ENCODE results near the gene TMEM14C.
"Not testable (repeated sequence)": the region's sequence is repeated elsewhere in the genome, so short reads cannot be mapped to it uniquely, and the experiment has no call there.

TMEM14C gene

GRCh38 chr6:10720265-10720959, 2.5 kb upstream of the TMEM14C start:
- DNase-seq, result peak; percentile 44
- in situ Hi-C loops (cut with HindIII; ENCODE audit: low pct_ligation_motif_present, low pct_unique_long_range_greater_than_20kb, low sequenced_read_pairs), result no loop called here

DNA sequence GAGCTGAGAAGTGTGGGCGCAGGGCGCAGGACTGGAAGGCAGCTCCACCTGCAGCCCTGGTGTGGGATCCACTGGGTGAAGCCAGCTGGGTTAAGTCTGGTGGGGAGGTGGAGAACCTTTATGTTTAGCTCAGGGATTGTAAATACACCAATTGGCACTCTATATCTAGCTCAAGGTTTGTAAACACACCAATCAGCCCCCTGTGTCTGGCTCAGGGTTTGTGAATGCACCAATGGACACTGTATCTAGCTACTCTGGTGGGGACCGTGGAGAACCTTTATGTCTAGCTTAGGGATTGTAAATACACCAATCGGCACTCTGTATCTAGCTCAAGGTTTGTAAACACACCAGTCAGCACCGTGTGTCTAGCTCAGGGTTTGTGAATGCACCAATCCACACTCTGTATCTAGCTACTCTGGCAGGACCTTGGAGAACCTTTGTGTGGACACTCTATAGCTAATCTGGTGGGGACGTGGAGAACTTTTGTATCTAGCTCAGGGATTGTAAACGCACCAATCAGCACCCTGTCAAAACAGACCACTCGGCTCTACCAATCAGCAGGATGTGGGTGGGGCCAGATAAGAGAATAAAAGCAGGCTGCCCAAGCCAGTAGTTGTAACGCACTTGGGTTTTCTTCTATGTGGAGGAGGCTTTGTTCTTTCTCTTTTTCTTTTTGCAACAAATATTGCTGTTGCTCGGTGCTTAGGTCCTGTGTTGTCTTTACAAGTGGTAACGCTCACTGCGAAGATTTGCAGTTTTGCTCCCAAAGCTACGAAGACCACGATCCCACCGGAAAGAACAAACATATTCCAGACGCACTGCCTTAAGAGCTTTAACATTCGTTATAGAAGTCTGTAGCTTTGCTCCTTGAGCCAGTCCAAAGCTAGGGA, 1.7 kb upstream of the TMEM14C start:
- peak; percentile 61 for DNase-seq
- in situ Hi-C loops (cut with HindIII; ENCODE audit: low pct_ligation_motif_present, low pct_unique_long_range_greater_than_20kb, low sequenced_read_pairs), result not testable (repeated sequence)

DNA sequence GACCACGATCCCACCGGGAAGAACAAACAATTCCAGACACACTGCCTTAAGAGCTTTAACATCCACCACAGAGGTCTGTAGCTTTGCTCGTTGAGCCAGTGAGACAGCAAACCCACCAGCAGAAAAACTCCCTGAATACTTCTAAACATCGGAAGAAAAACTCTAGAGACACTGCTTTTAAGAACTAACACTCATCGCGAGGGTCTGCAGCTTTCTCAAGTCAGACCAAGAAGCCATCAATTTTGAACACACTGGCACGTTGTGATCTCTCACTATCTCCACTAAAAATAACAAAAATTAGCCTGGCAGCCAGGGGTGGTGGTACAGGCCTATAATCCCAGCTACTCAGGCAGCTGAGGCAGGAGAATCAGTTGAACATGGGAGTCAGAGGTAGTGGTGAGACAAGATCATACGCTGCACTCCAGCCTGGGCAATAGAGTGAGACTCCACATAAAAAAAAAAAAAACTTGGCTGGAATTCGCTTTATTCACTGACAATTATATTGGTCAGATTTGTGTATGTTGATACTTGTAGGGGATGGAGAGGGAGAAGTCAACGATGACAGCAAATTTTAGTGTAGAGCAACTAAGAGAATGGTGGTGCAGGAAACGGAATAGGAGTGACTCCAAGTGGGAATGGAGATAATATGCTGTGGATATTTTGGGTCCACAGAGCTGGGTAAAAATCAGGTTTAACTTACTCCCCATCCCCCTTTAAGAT, 860 bp upstream of the TMEM14C start:
- in situ Hi-C loops (cut with HindIII; ENCODE audit: low pct_ligation_motif_present, low pct_unique_long_range_greater_than_20kb, low sequenced_read_pairs), result no loop called here
- no peak for DNase-seq

DNA sequence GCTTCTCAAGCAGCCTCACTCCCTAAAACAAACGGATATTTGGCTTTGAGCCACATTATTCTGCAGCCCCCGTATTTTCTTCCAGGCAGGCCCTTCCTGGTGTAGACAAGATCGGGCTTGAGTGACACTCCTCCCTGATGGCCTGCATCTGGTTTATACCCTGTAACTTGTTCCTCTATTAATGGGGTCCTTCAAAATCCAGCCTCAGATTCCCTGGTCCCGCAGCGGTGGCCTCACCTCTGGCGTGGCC, 375 bp upstream of the TMEM14C start:
- in situ Hi-C loops (cut with HindIII; ENCODE audit: low pct_ligation_motif_present, low pct_unique_long_range_greater_than_20kb, low sequenced_read_pairs), result no loop called here
- DNase-seq, result no peak

DNA sequence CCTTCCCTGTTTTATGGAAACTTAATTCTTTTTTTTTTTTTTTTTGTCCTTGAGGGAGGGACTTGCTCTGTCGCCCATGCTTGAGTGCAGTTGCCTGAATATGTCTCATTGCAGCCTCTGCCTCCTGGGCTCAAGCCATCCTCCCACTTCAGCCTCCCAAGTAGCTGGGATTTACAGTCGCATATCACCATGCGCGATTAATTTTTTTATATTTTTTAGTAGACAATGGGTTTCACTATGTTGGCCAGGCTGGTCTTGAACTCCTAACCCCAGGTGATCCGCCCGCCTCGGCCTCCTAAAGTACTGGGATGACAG, 654 bp downstream of the TMEM14C start:
- peak; percentile 28 for DNase-seq
- in situ Hi-C loops (cut with HindIII; ENCODE audit: low pct_ligation_motif_present, low pct_unique_long_range_greater_than_20kb, low sequenced_read_pairs), result no loop called here

- in situ Hi-C loops (cut with HindIII; ENCODE audit: low pct_ligation_motif_present, low pct_unique_long_range_greater_than_20kb, low sequenced_read_pairs), result no loop called here
- DNase-seq, result no peak
These were observed 2.2 kb downstream of the TMEM14C start for GRCh38 chr6:10725044-10725443.

DNA sequence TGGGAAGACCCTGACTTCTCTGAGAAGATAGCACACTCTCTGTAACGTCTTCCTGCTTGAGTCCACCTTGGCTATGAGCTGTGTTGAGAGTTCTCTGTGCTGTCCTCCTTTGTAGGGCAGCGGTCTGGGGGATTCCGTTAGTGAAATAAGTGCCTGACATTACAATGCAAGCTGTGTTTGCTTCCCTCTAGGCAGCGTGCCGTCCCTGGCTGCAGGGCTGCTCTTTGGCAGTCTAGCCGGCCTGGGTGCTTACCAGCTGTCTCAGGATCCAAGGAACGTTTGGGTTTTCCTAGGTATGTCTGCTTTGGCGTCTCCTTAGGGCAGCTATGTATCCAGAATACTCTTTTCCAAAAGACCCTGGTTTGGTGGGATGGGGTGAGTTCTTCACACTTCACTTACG, 2.8 kb downstream of the TMEM14C start:
- DNase-seq, result no peak
- in situ Hi-C loops (cut with HindIII; ENCODE audit: low pct_ligation_motif_present, low pct_unique_long_range_greater_than_20kb, low sequenced_read_pairs), result no loop called here

DNA sequence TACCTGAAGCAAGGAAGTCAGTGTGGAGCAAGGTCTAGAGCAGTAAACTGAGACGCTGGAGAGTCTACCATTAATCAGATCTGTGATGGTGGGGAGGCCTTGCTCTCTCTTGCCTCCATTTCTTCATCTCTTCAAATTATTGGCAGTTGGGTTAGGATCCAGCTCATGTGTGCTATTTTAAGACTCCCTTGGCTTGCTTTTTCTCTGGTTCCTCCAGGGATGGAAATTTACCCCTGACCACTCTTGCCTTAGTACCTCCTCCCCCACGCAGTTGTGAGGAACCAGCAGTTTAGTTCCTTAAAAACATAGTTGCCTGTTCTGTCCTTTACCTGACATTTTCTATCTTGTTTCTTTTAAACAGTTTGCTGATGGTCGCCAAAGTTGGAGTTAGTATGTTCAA, 7.4 kb downstream of the TMEM14C start:
- no peak for DNase-seq
- in situ Hi-C loops (cut with HindIII; ENCODE audit: low pct_ligation_motif_present, low pct_unique_long_range_greater_than_20kb, low sequenced_read_pairs), result no loop called here

DNA sequence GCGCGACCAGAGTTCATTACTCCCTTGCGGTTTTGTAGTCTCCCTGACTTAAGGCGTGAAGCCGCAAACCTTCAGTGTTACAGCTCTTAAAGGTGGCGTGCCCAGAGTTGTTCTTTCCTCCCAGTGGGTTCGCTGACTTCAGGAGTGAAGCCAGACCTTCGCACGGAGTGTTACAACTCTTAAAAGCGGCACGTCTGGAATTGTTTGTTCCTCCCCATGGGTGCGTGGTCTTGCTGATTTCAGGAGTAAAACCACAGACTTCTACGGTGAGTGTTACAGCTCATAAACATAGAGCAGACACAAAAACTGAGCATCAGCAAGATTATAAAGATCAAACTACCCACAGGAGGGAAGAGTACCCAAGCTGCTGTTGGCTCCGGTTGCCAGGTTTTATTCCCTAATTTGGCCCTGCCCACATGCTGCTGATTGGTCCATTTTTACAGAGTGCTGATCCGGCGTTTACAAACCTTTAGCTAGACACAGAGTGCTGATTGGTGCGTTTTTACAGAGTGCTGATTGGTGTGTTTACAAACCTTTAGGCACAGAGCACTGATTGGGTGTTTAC, 10.4 kb downstream of the TMEM14C start:
- DNase-seq, result no peak
- in situ Hi-C loops (cut with HindIII; ENCODE audit: low pct_ligation_motif_present, low pct_unique_long_range_greater_than_20kb, low sequenced_read_pairs), result no loop called here

DNA sequence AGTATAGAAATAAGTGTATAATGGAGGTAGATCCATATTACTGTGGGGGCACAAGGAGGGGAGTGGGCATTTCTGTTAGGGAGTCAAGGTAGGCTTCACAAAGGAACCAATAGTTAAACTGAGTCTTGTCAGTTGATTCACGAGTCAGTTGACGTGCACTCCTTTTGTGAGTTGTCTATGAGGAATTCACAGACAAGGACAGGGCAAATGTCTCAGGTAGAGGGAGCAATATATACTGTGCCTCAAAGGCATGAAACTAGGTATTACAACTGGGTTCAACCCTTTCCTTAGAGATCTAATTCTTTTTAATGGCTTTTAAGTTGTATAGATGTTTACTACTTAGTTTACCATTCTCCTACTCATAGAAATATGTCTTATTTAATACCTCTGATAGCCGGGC, 11.0 kb downstream of the TMEM14C start:
- in situ Hi-C loops (cut with HindIII; ENCODE audit: low pct_ligation_motif_present, low pct_unique_long_range_greater_than_20kb, low sequenced_read_pairs), result no loop called here
- DNase-seq, result no peak

GRCh38 chr6:10736731-10737130, 13.9 kb downstream of the TMEM14C start:
- DNase-seq, result no peak
- in situ Hi-C loops (cut with HindIII; ENCODE audit: low pct_ligation_motif_present, low pct_unique_long_range_greater_than_20kb, low sequenced_read_pairs), result no loop called here

DNA sequence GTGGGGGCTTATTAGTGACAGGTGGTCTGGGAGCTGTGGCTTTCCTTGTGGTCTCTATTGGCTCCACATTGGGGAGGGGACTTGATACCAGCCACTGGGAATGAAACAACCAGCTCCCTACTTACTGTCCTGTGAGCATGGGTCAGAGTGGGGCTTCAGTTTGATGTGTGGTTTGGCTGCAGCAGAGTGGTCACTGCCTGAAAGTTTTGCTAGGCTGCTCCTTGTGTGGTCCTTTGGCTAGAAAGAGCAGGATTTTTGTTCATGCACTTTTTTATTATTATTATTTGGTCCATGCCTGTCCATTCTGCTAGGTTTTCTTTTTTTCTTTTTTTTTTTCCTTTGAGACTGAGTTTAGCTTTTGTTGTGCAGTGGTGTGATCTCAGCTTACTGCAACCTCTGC, 17.2 kb downstream of the TMEM14C start:
- in situ Hi-C loops (cut with HindIII; ENCODE audit: low pct_ligation_motif_present, low pct_unique_long_range_greater_than_20kb, low sequenced_read_pairs), result no loop called here
- no peak for DNase-seq

- DNase-seq; in situ Hi-C loops (cut with HindIII; ENCODE audit: low pct_ligation_motif_present, low pct_unique_long_range_greater_than_20kb, low sequenced_read_pairs): not testable (repeated sequence)
These were observed 18.8 kb downstream of the TMEM14C start for GRCh38 chr6:10741643-10742042.

- DNase-seq, result no peak
- in situ Hi-C loops (cut with HindIII; ENCODE audit: low pct_ligation_motif_present, low pct_unique_long_range_greater_than_20kb, low sequenced_read_pairs), result no loop called here
These were observed 19.4 kb downstream of the TMEM14C start for GRCh38 chr6:10742251-10742650.

- in situ Hi-C loops (cut with HindIII; ENCODE audit: low pct_ligation_motif_present, low pct_unique_long_range_greater_than_20kb, low sequenced_read_pairs), result no loop called here
- DNase-seq, result no peak
These were observed 20.6 kb downstream of the TMEM14C start for GRCh38 chr6:10743515-10743914.

- in situ Hi-C loops (cut with HindIII; ENCODE audit: low pct_ligation_motif_present, low pct_unique_long_range_greater_than_20kb, low sequenced_read_pairs), result no loop called here
- no peak for DNase-seq
These were observed 22.2 kb downstream of the TMEM14C start for GRCh38 chr6:10745116-10745515.

GRCh38 chr6:10746915-10747250, 24.0 kb downstream of the TMEM14C start:
- in situ Hi-C loops (cut with HindIII; ENCODE audit: low pct_ligation_motif_present, low pct_unique_long_range_greater_than_20kb, low sequenced_read_pairs), result no loop called here
- no peak for DNase-seq

DNA sequence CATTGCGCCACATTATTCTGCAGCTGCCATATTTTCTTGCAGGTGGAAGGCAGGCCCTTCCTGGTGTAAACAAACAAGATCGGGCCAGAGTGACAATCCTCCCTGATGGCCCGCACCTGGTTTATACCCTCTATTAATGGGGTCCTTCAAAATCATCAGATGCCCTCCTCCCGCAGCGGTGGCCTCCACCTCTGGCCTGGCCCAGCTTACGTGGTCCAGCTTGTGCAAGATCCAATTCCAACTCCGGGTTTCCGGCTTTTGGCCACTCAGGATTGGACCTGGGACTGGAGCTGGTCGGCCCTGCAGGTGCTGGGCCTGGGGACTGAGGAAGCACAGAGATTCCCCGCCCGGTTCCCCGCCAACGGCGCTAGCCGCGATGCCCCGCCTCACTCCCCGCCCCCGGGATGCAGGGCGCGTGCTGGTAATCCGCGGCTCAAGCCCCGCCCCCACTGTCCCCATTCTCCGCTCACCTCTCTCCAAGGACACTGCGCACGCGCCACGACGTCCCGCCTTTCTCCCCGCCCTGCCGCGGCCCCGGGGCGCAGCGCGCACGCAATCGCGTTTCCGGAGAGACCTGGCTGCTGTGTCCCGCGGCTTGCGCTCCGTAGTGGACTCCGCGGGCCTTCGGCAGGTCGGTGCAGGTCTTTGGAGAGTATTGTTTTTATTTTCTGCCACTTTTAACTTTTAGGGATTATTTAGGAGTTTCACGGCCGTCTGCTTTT, 24.5 kb downstream of the TMEM14C start, which contains the start of gene TMEM14B:
Gene TMEM14B, plus strand, starts transcription at position 555 of the 722 bp plus-strand sequence. CDS start 1,441 bp downstream, outside the sequence.
- peak; percentile 96 for DNase-seq
- in situ Hi-C loops (cut with HindIII; ENCODE audit: low pct_ligation_motif_present, low pct_unique_long_range_greater_than_20kb, low sequenced_read_pairs), result no loop called here

DNA sequence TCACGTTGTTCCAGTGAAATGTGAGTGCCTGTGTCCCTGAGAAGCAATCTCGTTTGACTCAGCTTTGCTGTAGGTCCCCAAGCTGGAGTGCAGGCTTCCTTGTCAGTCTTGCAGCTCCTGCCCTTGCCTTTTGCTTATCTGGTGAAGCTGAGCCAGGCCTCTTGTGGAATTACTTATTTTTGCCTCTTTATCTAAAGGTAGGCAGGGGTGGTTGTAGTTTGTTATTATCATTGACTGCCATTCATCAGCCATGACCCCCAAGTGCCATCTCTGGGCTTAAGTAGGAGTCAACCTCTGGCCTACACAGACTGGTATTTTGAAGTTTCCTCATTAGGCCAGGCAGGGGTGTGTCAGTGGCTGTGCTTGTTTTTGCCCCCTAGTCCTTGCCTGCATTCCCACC, 26.9 kb downstream of the TMEM14C start:
- in situ Hi-C loops (cut with HindIII; ENCODE audit: low pct_ligation_motif_present, low pct_unique_long_range_greater_than_20kb, low sequenced_read_pairs), result no loop called here
- no peak for DNase-seq

Measured in ACHN (cell line).